PC-9 (cell line): ENCODE measurements around the gene ABCA2.

Experiments used
- EZH2 ChIP-seq: fragments of 200-600 bp; sonication (generic); IDR thresholded peaks from 2 replicates; pipeline ENCODE4 v1.8.0; 2017; ENCODE audit warnings: antibody characterized with exemption, low read depth
- TF ChIP-seq, protein P1 (sequence below): fragments of 200-600 bp; sonication (generic); conservative IDR thresholded peaks from 2 replicates; pipeline ENCODE4 v1.6.1; 2017; ENCODE audit warnings: mixed run types, antibody characterized with exemption, mild to moderate bottlenecking, moderate library complexity

- TF ChIP-seq, protein P1, sequence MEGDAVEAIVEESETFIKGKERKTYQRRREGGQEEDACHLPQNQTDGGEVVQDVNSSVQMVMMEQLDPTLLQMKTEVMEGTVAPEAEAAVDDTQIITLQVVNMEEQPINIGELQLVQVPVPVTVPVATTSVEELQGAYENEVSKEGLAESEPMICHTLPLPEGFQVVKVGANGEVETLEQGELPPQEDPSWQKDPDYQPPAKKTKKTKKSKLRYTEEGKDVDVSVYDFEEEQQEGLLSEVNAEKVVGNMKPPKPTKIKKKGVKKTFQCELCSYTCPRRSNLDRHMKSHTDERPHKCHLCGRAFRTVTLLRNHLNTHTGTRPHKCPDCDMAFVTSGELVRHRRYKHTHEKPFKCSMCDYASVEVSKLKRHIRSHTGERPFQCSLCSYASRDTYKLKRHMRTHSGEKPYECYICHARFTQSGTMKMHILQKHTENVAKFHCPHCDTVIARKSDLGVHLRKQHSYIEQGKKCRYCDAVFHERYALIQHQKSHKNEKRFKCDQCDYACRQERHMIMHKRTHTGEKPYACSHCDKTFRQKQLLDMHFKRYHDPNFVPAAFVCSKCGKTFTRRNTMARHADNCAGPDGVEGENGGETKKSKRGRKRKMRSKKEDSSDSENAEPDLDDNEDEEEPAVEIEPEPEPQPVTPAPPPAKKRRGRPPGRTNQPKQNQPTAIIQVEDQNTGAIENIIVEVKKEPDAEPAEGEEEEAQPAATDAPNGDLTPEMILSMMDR, result no peak
- TF ChIP-seq EZH2, result no peak
These were observed 2.5 kb downstream of the ABCA2 start for GRCh38 chr9:137025517-137025966.
